GM19395 (cell line): ENCODE measurements around the gene RUNX2.
"Not testable (repeated sequence)": the region's sequence is repeated elsewhere in the genome, so short reads cannot be mapped to it uniquely, and the experiment has no call there.

Experiments used
- ATAC-seq: cut with Tn5 transposase; IDR thresholded peaks from one replicate; pipeline ENCODE4 v1.9.1; 2021; ENCODE audit warnings: mild to moderate bottlenecking, moderate library complexity; ENCODE audit not compliant: unreplicated experiment

RUNX2 gene

DNA sequence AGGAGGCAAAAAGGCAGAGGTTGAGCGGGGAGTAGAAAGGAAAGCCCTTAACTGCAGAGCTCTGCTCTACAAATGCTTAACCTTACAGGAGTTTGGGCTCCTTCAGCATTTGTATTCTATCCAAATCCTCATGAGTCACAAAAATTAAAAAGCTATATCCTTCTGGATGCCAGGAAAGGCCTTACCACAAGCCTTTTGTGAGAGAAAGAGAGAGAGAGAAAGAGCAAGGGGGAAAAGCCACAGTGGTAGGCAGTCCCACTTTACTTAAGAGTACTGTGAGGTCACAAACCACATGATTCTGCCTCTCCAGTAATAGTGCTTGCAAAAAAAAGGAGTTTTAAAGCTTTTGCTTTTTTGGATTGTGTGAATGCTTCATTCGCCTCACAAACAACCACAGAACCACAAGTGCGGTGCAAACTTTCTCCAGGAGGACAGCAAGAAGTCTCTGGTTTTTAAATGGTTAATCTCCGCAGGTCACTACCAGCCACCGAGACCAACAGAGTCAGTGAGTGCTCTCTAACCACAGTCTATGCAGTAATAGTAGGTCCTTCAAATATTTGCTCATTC lies at the start of gene RUNX2:
Gene RUNX2 (plus strand): TSS at position 375 of the 567 bp plus-strand sequence. CDS start 397 bp downstream, outside the sequence.
- ATAC-seq: no peak

DNA sequence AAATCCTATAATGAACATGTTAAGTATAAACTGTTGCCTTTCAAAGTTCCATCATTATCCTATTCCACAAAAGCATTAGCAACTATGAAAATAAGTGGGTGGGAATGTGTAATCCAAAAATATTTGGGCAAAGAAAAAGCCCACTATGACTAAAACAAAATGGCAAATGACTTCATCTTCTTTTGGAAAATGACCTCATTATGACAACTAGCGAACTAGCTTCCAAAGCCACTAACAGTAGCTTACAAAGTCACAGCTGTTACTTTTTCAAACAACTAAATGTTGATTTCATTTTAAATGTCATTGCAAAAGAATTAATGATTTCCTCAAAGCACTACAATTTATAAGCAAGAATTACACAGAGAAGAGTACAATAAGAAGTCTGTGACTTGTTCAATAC lies 49.8 kb upstream of the RUNX2 start:
- ATAC-seq: no peak

DNA sequence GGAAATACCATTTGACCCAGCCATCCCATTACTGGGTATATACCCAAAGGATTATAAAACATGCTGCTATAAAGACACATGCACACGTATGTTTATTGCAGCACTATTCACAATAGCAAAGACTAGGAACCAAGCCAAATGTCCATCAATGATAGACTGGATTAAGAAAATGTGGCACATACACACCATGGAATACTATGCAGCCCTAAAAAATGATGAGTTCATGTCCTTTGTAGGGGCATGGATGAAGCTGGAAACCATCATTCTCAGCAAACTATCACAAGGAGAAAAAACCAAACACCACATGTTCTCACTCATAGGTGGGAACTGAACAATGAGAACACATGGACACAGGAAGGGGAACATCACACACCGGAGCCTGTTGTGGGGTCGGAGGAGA lies 41.4 kb upstream of the RUNX2 start:
- ATAC-seq: not testable (repeated sequence)

DNA sequence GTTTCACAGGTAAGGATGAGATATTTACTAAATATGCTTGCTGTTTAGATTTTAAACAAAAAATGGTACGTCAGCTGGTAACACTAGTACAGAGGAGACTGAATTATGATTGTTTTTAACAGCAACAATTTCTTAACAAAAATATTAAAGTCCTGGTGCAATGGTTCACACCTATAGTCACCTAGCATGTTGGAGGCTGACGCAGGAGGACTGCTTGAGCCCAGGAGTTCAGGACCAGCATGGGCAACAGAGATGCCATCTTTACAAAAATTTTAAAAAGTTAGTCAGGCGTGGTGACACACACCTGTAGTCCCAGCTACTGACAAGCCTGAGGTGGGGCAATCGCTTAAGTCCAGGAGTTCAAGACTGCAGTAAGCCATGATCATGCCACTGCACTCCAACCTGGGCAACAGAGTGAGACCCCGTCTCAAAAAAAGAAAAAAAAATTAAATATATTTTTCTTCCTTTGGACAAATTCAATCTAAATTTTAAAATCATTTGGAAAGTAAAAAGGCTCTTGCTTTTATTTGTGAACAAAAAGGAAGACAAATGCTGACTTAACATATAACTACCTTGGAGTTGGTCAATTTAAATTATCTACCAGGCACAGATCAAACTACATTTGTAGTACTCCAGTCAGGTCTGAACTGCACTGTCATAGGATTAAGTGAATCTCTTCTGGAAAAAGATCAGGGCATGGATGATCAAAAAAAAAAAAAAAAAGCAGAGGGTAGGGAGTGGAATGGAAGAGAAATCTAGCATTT lies 38.2 kb upstream of the RUNX2 start:
- ATAC-seq: no peak

DNA sequence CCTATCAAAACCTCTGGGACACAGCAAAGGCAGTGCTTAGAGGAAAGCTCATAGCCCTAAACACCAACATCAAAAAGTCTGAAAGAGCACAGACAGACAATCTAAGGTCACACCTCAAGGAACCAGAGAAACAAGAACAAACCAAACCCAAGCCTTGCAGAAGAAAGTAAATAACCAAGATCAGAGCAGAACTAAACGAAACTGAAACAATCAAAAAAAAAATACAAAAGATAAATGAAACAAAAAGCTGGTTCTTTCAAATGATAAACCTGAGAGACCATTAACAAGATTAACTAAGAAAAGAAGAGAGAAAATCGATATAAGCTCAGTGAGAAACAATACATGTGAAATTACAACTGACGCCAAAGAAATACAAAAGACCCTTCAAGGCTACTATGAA lies 34.8 kb upstream of the RUNX2 start:
- ATAC-seq: no peak

DNA sequence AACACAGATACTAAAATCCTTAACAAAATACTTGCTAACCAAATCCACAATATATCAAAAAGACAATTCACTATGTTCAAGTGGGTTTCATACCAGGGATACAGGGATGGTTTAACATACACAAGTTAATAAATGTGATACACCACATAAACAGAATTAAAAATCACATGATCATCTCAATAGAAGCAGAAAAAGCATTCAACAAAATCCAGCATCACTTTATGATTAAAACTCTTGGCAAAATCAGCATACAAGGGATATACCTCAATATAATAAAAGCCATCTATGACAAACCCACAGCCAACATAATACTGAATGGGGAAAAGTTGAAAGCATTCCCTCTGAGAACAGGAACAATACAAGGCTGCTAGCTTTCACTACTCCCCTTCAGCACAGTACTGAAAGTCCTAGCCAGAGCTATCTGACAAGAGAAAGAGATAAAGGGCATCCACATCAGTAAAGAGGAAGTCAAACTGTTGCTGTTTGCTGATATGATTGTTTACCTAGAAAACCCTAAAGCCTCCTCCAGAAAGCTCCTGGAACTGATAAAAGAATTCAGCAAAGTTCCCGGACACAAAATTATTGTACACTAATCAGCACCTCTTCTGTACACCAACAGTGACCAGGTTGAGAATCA lies 33.9 kb upstream of the RUNX2 start:
- not testable (repeated sequence) for ATAC-seq

DNA sequence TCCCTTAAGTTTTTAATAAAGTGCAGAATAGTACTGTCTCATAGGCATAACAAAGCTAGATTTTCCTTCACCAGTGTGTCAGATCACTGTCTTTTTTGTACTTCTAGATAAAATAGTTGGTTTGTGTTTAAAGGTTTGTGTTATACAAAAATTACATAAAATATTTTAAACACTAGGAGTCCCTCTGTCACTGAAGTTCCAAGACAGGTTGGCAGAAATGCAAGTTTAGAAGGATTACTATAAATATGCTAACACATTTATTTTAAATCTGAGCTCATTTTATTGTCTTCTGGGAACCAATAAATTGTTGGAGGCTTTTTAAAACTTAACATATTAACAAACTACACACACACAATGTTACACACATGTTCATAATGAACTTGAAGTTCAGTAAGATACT lies 30.8 kb upstream of the RUNX2 start:
- ATAC-seq: no peak

DNA sequence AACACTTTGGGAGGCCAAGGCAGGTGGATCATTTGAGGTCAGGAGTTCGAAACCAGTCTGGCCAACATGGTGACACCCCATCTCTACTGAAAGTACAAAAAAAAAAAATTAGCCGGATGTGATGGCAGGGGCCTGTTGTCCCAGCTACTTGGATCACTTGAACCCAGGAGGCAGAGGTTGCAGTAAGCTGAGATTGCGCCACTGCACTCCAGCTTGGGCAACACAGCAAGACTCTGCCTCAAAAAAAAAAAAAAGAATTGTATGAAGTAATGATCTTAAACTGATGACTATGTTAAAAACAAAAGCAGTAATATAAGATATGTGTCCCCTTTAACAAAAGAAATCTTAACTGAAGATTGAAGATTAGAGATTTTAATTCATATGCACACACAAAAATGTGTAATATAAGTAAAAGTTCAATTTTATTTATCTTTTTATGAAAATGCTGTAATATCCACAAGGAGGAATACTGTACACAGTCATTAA lies 29.0 kb upstream of the RUNX2 start:
- ATAC-seq: no peak

DNA sequence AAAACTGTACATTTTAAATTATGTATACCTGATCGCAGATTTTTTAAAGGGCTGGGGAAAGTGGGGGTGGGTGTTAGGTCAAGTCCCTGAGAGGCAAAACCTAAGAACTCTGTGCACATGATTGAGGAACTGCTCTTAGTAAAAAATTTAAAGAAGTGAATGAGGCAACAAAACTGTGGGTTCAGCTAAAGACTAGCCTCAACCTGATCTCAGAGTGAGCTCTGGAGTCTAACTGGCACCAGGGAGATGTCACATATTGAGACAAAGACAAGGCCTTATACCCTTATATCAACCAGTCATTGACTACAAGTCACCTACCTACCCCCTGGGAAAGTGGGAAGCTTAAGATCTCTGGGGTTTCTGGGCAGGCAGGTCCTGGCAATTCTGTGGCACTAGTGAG lies 27.4 kb upstream of the RUNX2 start:
- ATAC-seq: no peak

DNA sequence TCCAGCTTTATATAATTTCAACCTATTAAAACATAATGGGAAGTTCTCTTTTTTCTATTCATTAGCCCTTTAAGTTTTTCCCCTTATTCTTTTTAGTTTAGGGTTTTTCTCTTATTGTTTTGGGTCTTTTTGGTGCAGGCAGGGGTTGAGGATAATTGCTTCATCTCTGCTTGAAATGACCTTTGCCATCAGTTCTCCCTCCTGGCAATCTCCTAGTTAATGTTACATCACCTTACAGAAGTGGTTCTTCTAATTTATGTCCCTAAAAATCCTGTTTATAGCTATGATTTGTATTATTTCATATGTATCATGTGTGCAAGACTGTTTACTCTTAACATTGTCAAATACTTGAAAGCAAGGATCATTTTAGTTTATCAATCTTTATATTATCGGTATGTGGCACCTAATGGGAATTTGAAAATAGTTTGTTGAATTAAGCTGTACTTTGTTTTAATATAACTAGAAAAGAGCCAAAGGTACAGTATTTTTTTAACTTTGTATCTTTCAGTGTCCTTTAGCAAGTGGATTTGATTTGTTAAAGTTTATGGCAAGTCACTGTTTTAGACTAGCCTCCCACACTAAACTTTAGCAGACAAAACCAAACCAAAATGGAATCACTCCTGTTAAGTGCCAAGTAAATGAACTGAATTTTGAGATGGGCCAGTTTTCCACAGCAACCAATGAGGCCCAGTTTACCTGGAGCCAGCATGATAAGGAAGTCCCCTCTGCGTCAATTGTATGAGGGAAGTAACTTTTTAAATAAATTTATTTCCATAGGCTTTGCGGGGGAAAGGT lies 26.6 kb upstream of the RUNX2 start:
- no peak for ATAC-seq

DNA sequence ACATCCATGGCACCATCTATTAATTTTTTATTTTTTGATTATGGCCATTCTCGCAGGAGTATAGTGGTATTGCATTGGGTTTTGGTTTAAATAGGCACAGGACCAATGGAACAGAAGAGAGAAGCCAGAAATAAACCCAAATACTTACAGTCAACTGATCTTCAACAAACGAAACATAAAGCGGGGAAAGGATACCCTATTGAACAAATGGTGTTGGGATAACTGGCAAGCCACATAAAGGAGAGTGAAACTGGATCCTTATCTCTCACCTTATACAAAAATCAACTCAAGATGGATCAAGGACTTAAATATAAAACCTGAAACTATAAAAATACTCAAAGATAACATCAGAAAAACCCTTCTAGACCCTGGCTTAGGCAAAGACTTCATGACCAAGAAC lies 25.3 kb upstream of the RUNX2 start:
- no peak for ATAC-seq

DNA sequence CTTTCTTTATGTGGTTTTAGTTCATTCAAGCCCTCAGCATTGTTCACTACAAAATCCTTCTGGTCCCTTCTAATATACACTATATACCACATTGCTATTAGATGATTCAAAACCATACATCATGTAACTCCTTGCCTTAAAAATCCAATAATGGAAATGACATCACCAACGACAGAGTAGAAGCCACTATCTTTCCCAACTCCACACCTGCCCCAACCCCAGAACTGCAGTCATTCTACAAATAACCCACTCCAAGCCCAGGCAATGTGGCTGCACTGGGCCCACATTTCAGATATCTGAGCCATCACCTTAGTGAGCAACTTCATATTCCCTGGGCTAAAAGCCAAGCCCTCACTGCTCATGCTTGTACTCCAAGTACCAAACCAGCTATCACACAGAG lies 22.6 kb upstream of the RUNX2 start:
- no peak for ATAC-seq

DNA sequence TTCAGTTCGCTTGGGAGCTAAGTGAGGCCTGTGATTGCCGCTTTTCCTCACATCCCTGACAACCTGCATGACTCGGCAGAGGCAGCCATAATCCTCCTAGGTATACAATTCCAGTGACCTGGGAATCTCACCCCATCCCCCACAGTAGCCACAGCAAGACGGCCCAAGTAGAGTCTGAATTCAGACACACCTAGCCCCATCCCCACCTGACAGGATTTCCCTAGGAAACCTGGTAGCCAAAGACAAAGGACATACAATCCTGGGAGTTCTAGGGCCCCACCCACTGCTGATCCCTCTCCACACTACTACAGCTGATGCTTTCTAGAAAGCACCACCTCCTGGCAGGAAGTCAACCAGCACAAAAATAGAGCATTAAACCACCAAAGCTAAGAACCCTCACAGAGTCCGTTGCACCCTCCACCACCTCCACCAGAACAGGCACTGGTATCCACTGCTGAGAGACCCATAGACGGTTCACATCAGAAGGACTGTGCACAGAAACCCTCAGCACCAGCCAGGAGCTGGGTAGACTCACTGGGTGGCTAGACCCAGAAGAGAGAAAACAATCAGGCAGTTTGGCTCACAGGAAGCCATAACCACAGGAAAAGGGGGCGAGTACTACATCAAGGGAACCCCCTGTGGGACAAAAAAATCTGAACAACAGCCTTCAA lies 17.9 kb upstream of the RUNX2 start:
- no peak for ATAC-seq

DNA sequence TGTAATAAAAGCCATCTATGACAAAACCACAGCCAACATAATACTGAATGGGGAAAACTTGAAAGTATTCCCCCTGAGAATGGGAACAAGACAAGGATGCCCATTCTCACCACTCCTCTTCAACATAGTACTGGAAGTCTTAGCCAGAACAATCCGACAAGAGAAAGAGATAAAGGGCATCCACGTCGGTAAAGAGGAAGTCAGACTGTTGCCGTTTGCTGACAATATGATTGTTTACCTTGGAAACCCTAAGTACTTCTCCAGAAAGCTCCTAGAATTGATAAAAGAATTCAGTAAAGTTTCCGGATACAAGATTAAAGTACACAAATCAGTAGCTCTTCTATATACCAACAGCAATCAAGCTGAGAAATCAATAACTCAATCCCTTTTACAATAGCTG lies 14.0 kb upstream of the RUNX2 start:
- ATAC-seq: no peak

DNA sequence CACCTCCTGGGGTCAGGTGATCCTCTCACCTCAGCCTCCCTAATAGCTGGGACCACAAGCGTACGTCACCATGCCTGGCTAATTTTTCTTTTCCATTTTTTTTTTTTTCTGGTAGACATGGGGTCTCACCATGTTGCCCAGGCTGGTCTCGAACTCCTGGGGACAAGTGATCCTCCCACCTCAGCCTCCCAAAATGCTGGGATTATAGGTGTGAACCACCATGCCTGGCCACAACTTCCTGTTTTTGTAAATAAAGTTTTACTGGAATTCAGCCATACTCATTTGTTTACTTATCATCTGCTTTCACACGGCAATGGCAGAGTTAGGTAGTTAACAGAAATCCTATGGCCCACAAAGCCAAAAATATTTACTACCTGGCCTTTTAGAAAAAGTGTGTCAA lies 7.8 kb upstream of the RUNX2 start:
- no peak for ATAC-seq

DNA sequence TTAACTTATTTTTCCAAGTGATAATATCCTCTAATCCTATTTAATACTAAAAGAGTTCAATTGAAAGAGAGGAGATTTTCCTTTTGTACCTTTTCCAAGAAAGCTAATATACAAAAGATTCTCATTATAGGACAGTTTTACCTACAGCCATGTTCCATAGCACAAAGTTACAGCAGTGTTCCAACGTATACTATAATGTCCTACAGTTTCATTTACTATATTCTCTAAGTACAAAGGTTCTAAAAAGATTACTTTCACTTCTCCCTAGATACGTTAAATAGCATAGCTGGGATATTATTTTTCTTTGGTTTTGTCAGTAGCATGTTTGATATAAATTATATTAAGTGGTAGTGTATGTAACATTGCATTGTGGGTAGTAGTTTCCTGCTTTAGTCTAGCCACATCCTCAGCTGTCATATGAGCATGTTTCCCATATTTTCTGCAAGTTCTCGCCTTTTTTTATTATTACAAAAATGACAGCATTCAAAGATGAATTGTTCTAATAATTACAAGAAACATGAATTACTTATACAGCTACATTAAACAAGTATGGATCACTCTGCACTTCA lies 4.4 kb upstream of the RUNX2 start:
- no peak for ATAC-seq

DNA sequence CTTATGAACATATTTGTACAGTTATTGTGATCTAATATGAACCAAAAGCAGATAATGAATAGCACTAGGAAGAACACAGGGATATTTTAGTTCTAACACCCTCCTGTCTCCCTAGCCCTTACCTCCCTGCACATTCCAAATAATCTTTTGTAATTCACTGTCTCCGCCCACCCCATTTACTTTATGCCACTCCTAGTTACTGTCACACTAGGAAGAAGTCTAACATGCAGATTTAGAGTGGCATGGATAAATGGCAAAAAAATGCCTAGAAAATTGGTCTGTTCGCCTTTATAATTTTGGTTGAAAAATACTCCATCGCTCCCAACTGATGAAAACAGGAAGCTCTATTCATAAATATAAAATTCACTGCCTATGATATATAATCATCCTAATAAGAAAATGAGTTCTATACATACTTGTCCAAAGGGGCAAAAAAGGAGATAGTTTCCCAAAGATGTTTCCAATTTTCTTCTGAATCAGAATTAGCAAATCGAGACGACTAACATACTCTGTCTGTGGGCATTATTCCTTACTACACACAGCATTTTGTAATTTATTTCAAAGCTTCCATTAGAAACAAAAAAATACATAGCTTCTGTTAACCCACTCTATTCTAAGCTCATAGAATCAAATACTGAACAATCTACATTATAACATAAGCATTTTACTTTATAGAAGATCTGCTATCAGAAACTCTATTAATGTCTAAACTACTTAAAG lies 1.3 kb upstream of the RUNX2 start:
- no peak for ATAC-seq

DNA sequence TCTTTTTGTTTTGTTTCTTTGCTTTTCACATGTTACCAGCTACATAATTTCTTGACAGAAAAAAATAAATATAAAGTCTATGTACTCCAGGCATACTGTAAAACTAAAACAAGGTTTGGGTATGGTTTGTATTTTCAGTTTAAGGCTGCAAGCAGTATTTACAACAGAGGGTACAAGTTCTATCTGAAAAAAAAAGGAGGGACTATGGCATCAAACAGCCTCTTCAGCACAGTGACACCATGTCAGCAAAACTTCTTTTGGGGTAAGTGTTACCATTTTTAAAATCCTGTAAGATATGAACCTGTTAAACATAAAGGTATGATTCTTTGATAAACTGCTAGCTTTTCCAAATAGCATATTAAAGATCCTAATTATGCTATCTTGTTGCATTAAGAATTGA lies 393 bp downstream of the RUNX2 start:
- ATAC-seq: no peak

DNA sequence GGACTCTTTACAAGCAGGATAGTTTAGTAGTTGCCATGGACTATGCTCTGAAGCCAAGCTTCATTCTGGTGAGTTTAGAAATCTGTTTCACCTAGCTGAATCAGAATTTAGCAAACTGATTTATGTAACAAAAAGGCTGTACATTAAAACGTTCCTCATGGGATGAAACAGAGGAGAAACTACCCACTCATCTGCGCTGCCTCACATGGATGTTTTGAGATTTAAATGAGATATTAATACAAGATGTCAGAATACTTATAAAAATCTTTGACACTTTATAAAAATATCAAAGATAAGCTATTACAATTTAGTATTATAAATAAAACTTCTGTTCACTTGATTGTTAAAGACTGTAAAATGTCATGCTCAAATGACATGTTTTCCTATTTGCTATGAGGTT lies 16.8 kb downstream of the RUNX2 start:
- ATAC-seq: no peak

DNA sequence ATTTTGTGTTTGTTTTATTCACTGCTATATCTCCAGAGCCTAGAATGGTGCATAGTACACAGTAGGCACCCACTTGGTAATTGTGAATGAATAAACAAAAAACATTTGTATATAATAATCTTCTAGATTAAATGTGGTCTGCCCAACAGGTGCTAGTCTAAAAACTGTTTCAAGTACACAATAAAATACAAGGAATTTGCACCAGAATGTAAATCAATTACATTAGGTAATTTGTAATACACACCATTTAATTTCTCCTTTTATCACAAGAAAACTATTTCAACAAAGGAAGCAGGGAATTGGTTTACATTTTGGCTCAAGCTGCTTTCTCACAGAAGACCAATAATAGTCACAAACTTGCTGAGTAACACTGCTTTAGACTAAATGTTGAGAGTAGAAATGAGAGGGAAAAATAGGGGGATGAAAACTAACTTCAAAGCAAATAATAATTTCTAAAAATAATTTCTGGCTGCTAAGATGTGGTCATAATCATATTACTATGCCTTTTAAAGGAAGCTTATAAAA lies 22.1 kb downstream of the RUNX2 start:
- ATAC-seq: no peak
